Measurements from ENCODE around the gene DTX3.
"Not testable (repeated sequence)": the region's sequence is repeated elsewhere in the genome, so short reads cannot be mapped to it uniquely, and the experiment has no call there.

The DTX3 gene

DNA sequence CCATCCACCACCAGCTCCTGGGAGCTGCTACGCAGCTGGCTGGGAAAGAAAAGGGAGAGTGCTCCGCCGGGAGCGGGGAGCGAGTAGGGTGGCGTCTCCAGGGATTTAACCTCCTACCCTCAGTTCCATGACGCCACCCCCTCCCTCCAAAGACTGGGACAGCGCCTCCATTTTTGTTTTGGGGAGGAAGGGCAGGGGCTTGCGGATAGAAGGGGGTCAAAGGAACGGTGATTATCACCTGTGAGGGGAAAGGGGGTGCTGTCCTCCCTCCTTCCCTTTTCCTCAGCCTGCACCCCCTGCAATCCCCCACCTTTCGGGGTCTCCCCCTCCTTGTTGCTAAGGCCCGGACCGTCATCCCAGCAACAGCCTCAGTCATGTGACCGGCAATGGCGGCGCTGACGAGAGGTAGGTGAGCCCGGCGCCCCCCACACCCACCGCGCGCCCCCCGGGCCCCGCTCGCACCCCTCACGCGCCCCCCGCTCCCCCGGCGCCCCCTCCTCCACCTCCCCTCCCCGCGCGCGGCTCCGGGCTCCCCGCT lies at the start of gene DTX3:
TSS of gene DTX3 (plus strand) at position 371 of the 538 bp plus-strand sequence. CDS start 1,694 bp downstream, outside the sequence.
- peak; percentile 98 for DNase-seq

- no peak for DNase-seq
Observed at GRCh38 chr12:57554897-57555296, 49.7 kb upstream of the DTX3 start.

GRCh38 chr12:57558864-57559263 lies 45.8 kb upstream of the DTX3 start:
- DNase-seq = no peak

GRCh38 chr12:57560516-57560915 lies 44.1 kb upstream of the DTX3 start:
- DNase-seq = no peak

DNA sequence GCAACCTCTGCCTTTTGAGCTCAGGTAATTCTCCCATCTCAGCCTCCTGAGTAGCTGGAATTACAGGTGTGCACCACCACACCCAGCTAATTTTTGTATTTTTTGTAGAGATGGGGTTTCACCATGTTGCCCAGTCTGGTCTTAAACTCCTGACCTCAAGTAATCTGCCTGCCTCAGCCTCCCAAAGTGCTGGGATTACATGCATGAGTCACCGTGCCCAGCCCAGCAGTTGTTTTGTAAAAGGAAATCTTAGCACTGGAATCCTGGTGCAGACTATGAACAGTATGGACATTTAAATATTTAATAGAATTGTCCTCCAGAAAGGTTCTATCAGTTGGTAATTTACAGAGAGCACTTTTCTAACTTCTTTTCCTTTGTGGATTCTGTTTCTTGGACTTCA lies 43.5 kb upstream of the DTX3 start:
- not testable (repeated sequence) for DNase-seq

DNA sequence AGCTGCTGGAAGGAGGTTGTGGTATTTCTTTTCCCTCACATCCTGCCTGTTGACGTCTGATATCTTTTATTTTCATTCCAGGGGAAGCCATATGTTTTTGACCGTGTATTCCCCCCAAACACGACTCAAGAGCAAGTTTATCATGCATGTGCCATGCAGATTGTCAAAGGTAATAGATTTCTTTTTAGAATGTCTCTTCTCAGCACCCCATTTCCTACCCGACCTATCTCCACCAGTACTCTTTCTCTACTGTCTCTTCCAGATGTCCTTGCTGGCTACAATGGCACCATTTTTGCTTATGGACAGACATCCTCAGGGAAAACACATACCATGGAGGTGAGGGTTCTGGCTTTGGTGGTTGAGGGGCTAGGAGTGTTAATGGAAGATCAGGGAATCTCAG lies 41.3 kb upstream of the DTX3 start:
- no peak for DNase-seq

GRCh38 chr12:57564178-57564740 lies 40.4 kb upstream of the DTX3 start:
- DNase-seq = no peak

DNA sequence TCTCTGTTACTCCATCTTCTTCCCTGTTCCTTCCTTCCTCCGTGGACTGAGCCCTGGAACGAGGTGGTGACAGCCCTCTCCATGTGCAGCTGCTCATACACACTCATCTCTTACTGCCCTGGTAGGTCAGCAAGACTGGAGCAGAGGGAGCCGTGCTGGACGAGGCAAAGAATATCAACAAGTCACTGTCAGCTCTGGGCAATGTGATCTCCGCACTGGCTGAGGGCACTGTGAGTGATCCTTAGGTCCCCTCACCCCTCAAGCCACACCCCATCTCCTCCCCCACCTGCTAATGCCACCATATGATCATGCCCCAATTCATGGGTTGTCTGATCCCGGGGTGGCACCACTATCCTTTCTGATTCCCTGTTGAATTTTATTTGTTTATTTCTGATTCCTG lies 35.8 kb upstream of the DTX3 start:
- DNase-seq = no peak

- no peak for DNase-seq
Observed at GRCh38 chr12:57569858-57570257, 34.8 kb upstream of the DTX3 start.

DNA sequence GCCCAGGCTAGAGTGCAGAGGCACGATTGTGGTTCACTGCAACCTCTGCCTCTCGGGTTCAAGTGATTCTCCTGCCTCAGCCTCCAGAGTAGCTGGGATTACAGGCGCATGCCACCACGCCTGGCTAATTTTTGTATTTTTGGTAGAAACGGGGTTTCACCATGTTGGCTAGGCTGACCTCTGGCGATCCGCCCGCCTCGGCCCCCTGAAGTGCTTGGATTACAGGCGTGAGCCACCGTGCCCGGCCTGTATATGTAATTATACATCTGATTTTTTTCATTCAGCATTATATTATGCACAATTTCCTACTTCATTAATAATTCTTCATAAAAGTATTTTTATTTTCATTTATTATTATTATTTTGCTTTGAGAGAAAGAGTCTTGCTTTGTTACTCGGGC lies 34.2 kb upstream of the DTX3 start:
- not testable (repeated sequence) for DNase-seq

GRCh38 chr12:57571926-57572762 lies 32.5 kb upstream of the DTX3 start:
- no peak for DNase-seq

DNA sequence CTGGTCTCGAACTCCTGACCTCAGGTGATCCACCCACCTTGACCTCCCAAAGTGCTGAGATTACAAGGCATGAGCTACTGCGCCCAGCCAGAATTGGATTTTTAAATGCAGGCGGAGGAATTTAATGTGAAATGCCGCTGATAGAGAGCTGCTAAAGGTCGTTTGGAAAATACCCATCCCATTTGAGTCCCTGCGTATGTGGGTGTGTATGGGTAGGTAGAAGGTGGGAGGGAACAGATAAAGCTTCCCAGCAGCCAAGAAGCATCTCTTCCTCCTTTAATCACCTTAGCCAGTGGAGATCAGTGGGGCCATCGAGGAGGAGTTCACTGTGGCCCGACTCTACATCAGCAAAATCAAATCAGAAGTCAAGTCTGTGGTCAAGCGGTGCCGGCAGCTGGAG lies 29.8 kb upstream of the DTX3 start:
- no peak for DNase-seq

GRCh38 chr12:57575771-57576612 lies 28.6 kb upstream of the DTX3 start:
- DNase-seq = no peak

GRCh38 chr12:57576613-57577160 lies 27.9 kb upstream of the DTX3 start:
- DNase-seq = no peak

DNA sequence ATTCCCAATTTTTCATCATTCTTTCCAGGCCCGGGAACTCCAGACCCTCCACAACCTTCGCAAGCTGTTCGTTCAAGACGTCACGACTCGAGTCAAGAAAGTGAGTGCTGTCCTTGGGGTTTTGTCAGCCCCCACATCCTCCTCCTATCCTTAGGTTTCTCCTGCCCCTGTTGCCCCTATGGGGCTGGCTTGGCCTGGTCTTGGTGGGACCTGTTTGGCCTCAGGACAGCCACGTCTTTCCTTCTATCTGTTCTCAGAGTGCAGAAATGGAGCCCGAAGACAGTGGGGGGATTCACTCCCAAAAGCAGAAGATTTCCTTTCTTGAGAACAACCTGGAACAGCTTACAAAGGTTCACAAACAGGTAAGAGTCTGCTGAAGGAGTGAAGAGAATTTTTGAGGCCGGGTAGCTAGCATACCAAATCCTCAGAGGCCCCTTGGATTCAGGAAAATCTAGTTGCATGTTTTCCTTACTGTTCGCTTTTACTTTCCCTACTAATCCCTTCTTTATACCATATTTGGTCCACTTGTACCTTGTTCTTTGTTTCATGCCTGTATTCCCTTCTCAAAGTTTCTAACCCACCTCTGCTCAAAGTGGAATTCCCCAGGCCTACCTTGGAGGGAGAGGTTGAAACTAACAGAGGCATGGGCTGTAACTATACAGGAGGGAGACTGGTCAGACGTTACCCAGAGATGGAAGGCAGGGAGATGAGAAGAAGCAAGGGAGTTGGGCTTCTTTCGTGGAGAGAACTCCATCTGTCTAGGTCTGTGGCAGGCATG lies 26.5 kb upstream of the DTX3 start:
- DNase-seq = no peak

- no peak for DNase-seq
Observed at GRCh38 chr12:57579011-57579410, 25.6 kb upstream of the DTX3 start.

GRCh38 chr12:57579677-57580465 lies 24.8 kb upstream of the DTX3 start:
- no peak for DNase-seq

DNA sequence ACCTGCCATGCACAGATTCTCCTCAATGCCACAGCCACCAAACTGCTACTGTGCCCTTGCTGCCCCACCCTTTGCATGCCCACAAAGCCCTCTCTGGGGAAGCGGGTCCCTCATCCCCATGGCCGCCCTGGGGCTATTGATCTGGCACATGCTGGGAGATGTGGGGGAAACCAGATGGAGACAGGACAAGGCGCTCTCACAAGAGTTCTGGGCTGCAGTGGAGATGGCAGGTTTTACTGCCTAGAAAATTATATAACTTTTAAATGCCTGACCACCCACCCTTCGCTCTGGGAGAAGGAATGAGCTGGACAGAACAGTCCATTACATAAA lies 24.2 kb upstream of the DTX3 start:
- DNase-seq = no peak

DNA sequence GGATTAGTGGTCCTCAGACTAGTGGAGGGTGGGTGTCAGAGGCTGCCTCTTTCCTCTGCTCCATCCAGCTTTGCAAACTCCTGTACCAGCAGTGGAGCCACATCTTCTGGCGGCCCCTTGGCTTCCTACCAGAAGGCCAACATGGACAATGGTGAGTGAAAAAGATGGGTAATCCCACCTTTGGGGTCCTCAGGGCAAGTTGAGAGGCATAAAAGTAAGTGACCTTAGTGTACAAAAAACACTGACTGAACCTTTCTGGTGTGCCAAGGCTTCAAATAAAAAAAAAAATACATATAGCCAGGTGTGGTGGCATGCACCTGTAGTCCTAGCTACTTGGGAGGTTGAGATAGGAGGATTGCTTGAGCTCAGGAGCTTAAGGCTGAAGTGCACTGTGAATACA lies 22.8 kb upstream of the DTX3 start:
- DNase-seq = no peak

DNA sequence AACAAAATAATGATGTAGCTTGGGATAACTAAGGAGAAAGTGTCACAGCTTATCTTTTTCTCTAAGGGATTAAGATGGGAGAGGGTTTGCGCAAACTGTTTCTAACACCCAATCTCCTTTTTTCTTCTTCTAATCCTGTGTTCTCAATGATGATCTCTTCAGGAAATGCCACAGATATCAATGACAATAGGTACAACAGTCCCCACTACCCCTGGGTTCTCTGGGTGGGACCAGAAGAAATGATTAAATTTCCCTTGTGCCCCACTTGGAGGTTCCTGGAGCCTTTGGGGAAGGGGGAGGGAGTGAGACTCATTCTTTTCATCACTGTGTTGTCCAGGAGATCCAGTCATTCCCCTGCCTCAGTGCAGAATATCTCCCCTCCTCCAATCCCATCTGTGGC lies 22.2 kb upstream of the DTX3 start:
- no peak for DNase-seq

- DNase-seq = peak; percentile 100
Observed at GRCh38 chr12:57583008-57583831, 21.4 kb upstream of the DTX3 start.

All from T1000 (cell line).